Hippocampal formation (tissue), 2 donors: ENCODE measurements around the gene NAV1.

ENCODE experiments used
- DNase-seq, 2 donors: peaks; one replicate each; lab custom pipeline; 2025; lab: John Stamatoyannopoulos, UW

Gene NAV1

DNA sequence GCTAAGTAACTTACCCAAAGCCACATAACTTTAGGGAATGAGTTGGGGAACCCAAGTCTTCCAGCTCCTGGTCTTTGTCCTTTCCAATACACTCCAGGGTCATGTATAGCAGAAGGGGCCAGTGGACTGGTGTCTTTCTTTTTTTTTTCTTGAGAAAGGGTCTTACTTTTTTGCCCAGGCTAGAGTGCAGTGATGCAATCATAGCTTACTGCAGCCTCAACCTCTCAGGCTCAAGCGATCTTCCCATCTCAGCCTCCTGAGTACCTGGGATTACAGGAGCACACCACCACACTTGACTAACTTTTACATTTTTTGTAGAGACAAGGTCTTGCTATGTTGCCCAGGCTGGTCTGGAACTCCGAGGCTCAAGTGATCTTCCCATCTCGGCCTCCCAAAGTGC, 12.2 kb downstream of the NAV1 start:
- DNase-seq: no peak

GRCh38 chr1:201551877-201552731, 13.2 kb downstream of the NAV1 start:
- peak; percentile 85 to 89 for DNase-seq

- peak in 1 of 2 donors; percentile 51 for DNase-seq
These were observed 14.0 kb downstream of the NAV1 start for GRCh38 chr1:201552941-201553351.

DNA sequence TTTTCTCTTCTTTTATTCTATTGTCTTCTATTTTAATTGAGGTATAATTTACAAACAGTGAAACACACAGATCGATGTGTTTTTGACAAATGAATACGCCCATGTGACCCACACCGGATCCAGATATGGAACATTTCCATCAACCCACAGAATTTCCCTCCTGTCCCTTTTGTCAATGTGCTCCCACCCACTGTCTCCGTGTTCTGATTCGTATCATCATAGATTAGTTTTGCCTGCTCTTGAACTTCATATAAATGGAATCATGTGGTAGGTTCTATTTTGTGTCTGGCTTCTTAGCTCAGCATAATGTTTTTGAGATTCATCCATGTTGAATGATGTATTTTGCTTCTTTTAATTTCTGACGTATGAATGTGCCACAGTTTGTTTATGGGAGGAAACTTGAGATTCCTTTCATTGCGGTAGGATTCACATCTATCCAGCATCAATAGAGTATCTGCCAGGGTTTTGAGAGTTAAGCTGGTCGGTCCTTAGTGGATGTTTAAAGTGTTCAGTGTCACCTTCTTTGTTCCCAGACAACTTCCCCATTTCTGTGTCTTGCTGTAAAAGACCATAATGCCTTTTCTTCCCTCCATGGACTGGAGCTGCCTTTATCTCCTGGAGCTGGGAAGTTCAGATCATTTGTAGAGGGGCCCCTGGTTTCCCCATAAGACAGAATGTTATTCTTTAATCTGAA, 14.7 kb downstream of the NAV1 start:
- DNase-seq: no peak

DNA sequence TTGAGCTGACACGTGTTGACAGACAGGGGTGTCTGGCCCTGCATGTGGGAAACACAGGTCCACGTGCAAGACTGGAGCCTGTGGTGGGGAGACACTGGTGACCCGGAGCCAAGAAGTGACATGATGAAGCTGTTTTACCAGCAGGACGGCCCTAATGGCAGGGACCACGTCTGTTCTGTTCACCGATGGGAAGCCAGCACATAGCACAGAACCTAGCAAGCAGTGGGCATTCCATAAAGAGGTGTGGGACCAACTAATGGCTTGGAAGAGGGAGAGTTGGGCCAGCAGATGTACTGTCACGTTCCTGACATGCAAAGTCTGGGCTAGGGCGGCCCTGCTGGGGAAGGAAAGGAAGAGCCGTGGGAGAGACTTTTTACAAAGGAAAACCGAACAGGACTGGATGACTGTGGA, 15.3 kb downstream of the NAV1 start:
- DNase-seq: no peak

DNA sequence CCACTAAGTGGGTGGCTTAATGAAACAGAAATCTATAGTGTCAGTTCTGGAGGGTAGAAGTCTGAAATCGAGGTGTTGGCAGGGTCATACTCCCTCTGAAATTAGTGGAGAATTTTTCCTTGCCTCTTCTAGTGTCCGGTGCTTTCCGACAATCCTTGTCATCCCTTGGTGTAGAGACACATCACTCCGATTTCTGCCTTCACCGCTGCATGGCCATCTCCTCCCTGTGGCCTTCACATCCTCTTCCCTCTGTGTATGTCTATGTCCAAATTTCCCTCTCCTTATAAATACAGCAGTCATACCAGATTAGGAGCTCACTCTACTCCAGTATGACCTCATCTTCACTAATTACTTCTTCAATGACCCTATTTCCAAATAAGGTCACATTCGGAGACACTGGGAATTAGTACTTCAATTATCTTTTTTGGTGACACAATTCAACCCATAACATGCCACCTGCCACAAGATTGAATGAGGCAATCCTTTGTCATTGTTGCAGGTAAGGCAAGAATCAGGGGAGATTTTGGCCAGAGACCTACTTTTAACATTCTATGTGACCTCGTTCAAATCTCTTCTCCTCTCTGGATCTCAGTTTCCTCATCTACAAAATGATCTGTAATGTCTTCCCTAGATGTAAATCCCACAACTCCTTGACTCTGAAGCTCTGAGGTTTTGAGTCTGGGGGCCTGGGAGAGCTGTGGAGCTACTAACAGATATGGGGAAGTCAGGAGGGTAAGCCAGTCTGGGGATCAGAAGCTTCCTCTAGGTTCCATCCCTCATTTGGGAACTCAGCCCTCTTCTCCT, 16.1 kb downstream of the NAV1 start:
- no peak for DNase-seq

DNA sequence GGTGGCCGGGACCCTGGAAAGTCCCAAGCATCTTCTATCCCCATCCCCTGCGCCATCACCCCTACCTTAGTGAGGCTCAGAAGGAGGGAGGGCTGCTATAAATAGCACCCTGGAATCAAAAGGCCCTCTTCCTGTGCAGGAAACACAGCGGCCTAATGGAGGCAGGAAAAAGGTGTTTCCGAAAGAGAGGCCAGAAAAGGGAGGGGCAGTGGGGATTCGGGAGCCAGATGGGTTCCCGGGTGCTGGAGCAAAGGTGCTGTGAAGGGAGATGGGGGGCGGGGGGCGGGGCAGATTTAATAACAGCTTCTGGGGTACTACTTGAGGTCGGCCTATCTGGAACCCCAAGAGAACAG, 16.6 kb downstream of the NAV1 start:
- DNase-seq: no peak

DNA sequence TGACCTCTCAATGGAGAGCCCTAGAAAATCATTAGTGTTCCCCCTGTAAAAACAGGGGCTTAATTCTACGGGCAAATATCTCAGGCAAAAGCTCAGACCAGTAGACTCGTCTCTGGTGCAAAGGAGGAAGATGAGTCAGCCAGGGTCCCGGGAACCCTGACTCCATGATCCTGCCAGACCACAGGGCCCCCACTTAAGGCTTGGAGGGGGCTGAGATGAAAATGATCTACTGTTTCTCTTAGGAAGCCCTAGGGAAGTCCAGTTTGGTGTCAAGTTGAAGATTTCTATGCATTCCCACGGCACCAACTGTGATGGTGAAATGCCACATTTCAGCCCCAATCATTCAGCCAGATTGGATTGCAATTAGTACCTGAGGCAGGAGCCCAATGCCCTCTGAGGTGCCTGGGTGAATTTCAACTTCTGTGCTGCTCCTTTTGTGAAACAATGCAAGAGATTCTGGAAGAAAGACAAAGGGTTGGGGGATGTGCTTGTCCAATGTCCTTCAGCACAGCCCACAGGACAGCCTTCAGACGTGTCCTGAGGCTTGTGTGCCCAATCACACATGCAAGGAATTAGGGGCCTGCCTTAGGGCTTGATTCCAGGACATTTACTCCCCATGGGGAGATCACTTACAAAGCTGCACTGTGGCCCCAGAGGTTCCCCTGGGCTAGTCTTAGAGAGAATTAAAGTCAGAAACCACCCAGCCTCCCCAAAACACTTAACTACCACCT, 18.1 kb downstream of the NAV1 start:
- no peak for DNase-seq

- no peak for DNase-seq
These were observed 18.6 kb downstream of the NAV1 start for GRCh38 chr1:201557572-201557958.

DNA sequence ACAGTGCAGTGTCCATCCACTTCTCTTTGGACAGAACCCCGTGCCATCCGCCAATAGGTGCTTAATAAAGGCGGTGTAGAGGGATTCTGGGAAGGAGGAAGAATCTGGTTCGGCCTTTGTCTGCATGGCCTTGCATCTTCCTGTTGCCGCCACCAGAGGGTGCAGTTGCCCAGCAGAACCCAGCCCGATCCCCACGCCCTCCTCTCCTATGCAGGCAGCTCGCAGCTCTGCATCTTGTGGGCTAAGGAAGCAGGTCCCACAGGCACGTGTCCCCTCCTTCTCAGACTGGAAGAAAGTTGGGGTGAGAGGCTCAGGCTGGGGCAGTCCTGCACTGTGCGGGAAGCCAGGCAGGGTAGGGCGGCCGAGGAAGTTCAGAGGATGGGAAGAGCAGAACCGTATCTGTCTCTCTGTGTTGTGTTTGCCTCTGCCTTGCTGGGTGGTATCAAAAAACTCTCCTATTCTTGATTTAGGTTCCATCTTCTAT, 20.8 kb downstream of the NAV1 start:
- peak; percentile 80 for DNase-seq

DNA sequence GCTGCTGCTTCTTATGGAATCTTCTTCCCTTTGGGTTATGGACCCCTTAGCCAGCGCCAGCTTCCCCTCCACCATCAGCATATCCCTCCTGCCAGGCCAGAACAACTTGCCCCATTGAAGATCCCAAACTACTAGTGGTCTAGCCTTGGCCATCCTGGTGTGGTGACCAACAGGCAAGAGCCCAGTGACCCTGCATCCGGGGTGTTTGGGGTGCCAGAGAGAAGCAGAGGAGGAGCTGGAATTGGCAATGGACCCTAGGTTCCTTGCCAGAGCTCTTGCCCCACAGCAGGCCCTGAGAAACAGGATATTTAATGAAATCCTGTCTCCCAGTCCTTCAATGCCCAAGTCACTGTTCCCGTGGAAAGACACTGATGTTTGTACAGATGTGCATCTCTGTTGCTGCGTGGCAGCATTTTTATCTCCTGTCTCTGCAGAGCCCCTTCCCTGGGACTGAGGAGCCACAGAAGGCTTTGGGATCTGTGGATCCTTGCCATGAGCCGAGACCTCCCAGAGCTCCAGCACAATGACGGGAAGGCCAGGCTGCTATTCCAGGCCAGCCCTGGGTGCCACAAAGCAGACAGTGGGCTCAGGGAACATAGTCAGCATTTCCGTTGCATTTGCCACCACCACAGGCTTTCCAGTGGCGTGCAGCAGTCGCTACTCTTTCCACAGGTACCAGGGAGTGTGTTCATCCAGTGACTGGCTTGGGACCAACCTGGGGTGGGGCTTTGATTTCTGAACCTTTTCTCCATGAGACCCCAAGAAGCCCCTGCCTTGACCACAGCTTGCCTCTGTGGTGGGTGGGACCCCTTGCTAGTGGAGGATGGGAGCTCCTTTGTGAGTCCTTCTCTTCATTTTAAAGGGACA, 21.6 kb downstream of the NAV1 start:
- DNase-seq: no peak

DNA sequence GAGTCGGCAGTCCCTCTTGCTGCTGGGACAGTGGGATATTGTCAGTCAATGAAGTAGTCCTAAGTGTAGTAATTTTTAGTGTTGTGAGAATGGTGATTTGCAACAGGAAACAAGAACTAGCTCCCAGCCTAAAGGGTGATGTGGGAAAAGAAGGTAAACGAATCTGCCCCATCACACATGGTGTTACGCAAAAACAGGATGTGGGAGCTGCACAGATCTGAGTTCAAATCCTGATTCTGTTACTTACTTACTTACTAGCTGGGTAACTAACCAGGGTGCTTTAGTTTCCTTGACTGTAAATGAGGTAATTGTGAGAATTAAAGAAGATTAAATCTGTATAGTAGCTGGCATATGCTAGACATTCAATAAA, 22.3 kb downstream of the NAV1 start:
- no peak for DNase-seq

GRCh38 chr1:201561601-201562000, 22.7 kb downstream of the NAV1 start:
- DNase-seq: no peak

DNA sequence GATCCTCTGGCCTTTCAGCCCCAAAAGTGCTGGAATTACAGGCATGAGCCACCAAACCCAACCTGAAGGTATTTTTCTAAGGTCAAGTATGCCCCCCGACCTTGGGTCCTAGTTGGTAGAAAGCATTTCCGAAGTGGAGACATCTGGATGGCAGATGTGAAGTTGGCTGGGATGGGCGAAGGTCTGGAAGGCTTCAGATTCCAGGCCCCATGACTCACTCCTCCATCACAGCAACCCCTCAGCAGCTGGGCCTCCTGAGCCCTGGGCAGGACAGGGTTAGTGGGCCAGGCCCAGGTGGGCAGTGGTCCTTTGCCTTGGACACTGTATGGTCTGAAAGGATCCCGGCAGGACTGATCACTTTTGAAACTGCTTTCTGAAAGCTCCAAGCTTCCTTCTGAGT, 23.3 kb downstream of the NAV1 start:
- DNase-seq: no peak

DNA sequence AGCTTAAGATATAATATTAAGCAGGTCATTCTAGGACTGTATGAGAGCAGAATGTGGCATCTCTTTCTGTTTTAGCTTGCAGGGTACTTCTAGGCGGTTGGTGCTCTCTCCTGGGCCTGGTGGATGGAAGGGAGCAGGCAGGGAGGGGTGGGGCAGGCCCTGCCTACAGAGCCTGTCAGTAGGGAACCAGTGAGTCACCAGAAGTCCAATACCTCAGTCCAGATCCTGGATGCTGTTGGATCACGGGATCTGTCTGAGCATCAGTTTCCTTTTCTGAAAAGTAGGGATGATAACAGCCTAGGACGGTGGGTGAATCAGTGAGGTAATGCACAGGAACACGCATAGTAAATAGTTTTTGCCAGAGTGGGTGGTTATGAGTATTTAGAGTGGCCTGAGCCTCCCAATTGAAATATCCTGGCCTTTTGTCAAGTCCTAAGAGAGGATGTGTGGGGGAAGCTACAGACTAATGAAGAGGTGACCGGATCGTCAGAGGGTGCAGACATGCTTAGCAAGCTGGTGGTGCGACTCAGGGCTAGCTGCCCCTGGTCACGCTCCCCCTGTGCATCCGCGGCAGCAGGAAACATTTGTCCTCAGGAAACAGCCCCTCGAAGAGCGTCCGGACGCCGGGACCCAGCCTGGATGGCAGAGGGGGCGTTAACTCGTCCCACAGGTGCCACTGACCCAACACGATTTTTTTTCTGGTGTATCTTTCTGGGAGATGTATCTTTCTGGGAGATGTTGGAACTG, 23.9 kb downstream of the NAV1 start:
- no peak for DNase-seq

DNA sequence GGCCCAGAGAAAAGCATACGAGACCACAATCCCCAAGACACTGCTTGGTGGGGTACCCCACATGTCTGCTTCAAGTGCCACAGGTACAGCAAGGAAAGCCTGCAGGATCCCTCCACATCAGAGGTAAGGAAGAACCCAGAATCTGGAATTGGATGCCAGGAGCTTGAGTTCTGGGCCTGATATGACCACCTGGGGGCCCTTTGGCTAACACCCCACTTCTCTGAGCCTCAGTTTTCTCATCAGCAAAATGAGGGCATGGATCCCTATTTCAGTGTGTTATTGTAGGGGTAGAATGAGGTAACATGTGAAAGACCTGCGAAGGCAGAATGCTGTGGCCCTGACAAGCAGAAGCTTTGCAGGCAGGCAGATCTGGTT, 24.5 kb downstream of the NAV1 start:
- no peak for DNase-seq

GRCh38 chr1:201563941-201564340, 25.0 kb downstream of the NAV1 start:
- DNase-seq: no peak

DNA sequence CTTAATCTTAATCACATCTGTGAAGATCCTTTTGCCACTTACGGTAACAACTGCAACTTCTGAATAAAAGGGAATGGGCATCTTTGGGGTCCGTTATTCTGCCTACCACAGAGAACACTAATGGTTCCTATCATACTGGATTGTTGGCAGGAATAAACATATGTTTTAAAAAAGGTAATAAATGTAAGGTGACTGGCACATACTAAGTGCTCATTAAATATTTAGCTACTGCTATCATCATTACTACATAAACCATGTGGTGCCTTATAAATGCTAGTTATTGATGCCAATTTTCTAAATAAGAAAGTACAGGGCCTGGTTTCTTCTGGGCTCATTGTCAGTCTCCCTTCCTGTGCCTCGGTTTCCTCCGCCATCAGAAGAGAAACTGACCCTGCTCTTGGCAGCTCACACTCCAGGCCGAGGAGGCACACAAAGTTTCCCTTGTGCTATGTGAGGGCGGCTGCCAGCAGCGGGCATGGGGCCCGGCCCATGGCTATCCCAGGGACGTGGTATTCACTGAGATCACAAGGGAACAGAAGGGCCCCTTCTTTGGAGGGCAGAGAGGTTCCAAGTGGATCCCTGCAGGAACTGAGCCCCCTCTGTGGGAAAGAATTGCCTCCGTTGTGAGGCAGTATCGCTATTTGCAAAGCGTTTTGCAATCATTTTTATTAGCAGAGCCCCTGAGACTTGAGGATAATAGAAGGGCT, 26.2 kb downstream of the NAV1 start:
- peak; percentile 93 to 96 for DNase-seq

DNA sequence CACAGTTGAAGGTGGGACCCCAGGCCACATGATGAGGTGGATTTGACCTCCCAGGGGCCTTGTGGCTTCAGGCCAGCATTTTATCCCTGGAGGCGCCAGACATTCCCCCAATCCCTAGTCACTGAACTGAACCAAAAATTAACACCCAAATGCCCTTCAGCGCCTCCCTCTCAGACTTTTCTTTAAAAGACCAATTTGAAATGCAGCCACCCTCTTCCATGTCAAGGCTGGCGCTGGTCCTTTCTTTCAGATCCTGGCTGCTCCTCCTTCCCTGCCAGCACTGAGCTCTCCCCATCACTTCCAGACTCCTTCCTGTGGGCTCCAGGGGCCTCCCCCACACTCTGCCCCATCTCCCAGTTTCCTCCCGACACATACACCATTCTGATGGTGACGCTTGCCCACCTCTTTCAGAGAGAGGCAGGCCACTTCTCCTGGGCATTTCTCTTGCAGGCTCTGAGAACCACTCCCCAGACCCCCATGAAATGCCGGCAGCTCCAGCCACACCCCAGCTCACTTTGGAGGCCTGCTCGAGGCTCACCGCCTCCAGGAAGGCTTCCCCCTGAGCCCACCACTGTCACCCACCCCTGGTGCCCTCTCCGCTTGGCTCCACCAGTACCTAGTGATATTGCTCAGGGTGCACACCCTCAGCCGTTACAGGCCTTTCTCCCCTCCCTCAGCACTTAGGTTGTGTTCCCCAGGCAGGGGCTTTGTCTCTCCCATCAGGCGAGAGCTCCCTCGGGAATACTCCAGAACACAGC, 27.0 kb downstream of the NAV1 start:
- peak; percentile 58 to 78 for DNase-seq
